Pancreas (tissue), 10 donors: ENCODE results near the gene SP3. TPM values are rescaled to one million over a fixed set of nuclear protein-coding genes. Genes with fewer than 3 reads are reported as not detected.
A peak's percentile ranks its signal among the peaks of the same experiment; 100 is the strongest.

Experiments used
- ATAC-seq, 4 donors: fragments of 200-7000 bp; cut with Tn5 transposase; one replicate each; pipeline versions ENCODE4 v1.8.0 to v1.9.1; 2020; ENCODE audit warnings: mild to moderate bottlenecking in 4 of 4, moderate library complexity in 4 of 4
- DNase-seq, 6 donors: peaks; one replicate each; pipeline ENCODE4 v3.0.0-alpha.2; 2020
- FAIRE-seq: peaks from 2 replicates; lab custom pipeline; 2012; peaks lifted over from hg19 to GRCh38; lab: Jason Lieb, UNC
- H3K27ac ChIP-seq, 4 donors: fragments of 200-600 bp; sonication (generic); 1 replicate in 3 of 4; 2 replicates in 1 of 4; pipeline versions ENCODE4 v1.5.0 to v1.8.0; 2020
- H3K27me3 ChIP-seq, 4 donors: fragments of 200-600 bp; one replicate each; pipeline ENCODE4 v1.8.0; 2021
- H3K36me3 ChIP-seq, 3 donors: fragments of 200-600 bp; sonication (generic) in 1 of 3; one replicate each; pipeline versions ENCODE4 v1.5.0 to v1.8.0; 2020 to 2021
- H3K4me1 ChIP-seq, 3 donors: fragments of 200-600 bp; one replicate each; pipeline ENCODE4 v1.8.0; 2021
- H3K4me3 ChIP-seq, 4 donors: fragments of 200-600 bp; sonication (generic) in 2 of 4; one replicate each; pipeline versions ENCODE4 v1.5.0 to v1.8.0; 2020 to 2021
- H3K9me3 ChIP-seq, 4 donors: fragments of 200-600 bp; one replicate each; pipeline ENCODE4 v1.8.0; 2021
- CTCF ChIP-seq, 4 donors: fragments of 200-600 bp; sonication (generic) in 3 of 4; IDR thresholded peaks; one replicate each; pipeline versions ENCODE4 v1.5.0 to v1.8.0; 2021; ENCODE audit warnings: antibody characterized with exemption in 4 of 4
- WGBS, 2 donors: extraction: QIAGEN DNeasy Blood & Tissue Kit; methylation state at CpG; one replicate each; pipeline ENCODE4 v1.1.7; 2013; 5-methylcytosine and 5-hydroxymethylcytosine counted together
- intact Hi-C, 3 donors: fragments of 100-400 bp; cut with DNase I; formaldehyde crosslinking; loops; one replicate each; pipeline versions ENCODE4 v1.11.1 to v1.14.2; 2022
- polyA plus RNA-seq, 2 donors: library from polyadenylated mRNA; stranded (reverse); fragments of 200-250 nt; gene quantifications; one replicate each; pipeline ENCODE4 v1.2.3, GENCODE V29; 2013
- total RNA-seq, 6 donors: library from RNA; stranded (reverse); fragmentation: NEBNext Ultra II Directional in 4 of 6; extraction: Animal tissue kit (Norgen Biotek cat#: 25700) in 4 of 6; gene quantifications; one replicate each; pipeline versions ENCODE4 v1.2.1 to v1.2.4, GENCODE V29; 2021 to 2023
- donor health status: healthy with polysubstance abuse.
- donor health status: DM: no; HTN: no; CAD: no; lungs with moderate emphysema.
- donor health status: DM: no; HTN: no; CAD: no.
- donor health status: control.
- donor health status: control.
- donor health status: Bipolar disorder and iron deficiency.
- donor health status: DM: yes; HTN: yes; CAD: no.
- donor health status: DM: no; HTN: no; CAD: no.
- donor health status: DM: no; HTN: no; CAD: no.
- donor health status: DM: yes; HTN: yes; CAD: no.

Gene SP3
- total and polyA plus RNA-seq, 8 donors, result 5.6 to 48.0 (median 27.6) TPM

GRCh38 chr2:174003720-174004695 is 38.8 kb upstream of the SP3 start:
- Histone ChIP-seq H3K4me1 (peaks cover 0 to 29% (median 14%) of the 10 kb centered on the region in 3 donors), H3K9me3 (no peaks in the 10 kb centered on the region), H3K27ac (peak overlapping the region; percentile 13 to 47 (median 23)), H3K36me3 (no peaks in the 10 kb centered on the region), H3K27me3 (no peaks in the 10 kb centered on the region), H3K4me3 (no peak overlapping the region)
- DNase-seq (peak; percentile 59 to 86 (median 73)), ATAC-seq (peak; percentile 80 to 87 (median 86)), FAIRE-seq (no peak)
- 27 to 34% methylated on average over 13 of the region's 13 CpGs for WGBS, 2 donors
- intact Hi-C loops, result no loop called here
- TF ChIP-seq CTCF (IDR thresholded peaks at IDR 0.05), result peak in 1 of 4 donors; percentile 16

- H3K27ac ChIP-seq, result peak overlapping the region in 2 of 4 donors; percentile 15 to 47
- no peak for ATAC-seq
Observed at GRCh38 chr2:174002679-174003078, 37.5 kb upstream of the SP3 start.

GRCh38 chr2:174001107-174001506 is 35.9 kb upstream of the SP3 start:
- Histone ChIP-seq H3K36me3 (no peaks in the 10 kb centered on the region), H3K9me3 (no peaks in the 10 kb centered on the region), H3K27me3 (no peaks in the 10 kb centered on the region), H3K4me3 (no peak overlapping the region), H3K4me1 (peaks cover 8 to 46% (median 20%) of the 10 kb centered on the region in 3 donors), H3K27ac (no peak overlapping the region)
- intact Hi-C loops, result no loop called here
- no peak for DNase-seq
- ATAC-seq, result no peak
- TF ChIP-seq CTCF (IDR thresholded peaks at IDR 0.05), result no peak
- no peak for FAIRE-seq
- WGBS, 2 donors, result 51 to 53% methylated on average over 2 of the region's 2 CpGs

More at GRCh38 chr2:174002679-174003078, 37.5 kb upstream of the SP3 start:
- 92 to 97% methylated on average over 5 of the region's 5 CpGs for WGBS, 2 donors
- no peak for FAIRE-seq
- intact Hi-C loops, result no loop called here
- DNase-seq, result no peak
- no peak for TF ChIP-seq CTCF (IDR thresholded peaks at IDR 0.05)
- no peaks in the 10 kb centered on the region for H3K9me3 ChIP-seq
- no peak overlapping the region for H3K4me3 ChIP-seq
- peaks cover 8 to 41% (median 14%) of the 10 kb centered on the region in 3 donors for H3K4me1 ChIP-seq
- H3K36me3 ChIP-seq, result no peaks in the 10 kb centered on the region
- H3K27me3 ChIP-seq, result no peaks in the 10 kb centered on the region

- intact Hi-C loops, result no loop called here
- no peak for DNase-seq
- no peak for ATAC-seq
- no peak for TF ChIP-seq CTCF (IDR thresholded peaks at IDR 0.05)
- H3K4me3 ChIP-seq, result no peak overlapping the region
- H3K9me3 ChIP-seq, result no peaks in the 10 kb centered on the region
- 90 to 93% methylated on average over 2 of the region's 2 CpGs for WGBS, 2 donors
- FAIRE-seq, result no peak
- H3K27me3 ChIP-seq, result no peaks in the 10 kb centered on the region
- no peaks in the 10 kb centered on the region for H3K36me3 ChIP-seq
- no peak overlapping the region for H3K27ac ChIP-seq
- H3K4me1 ChIP-seq, result peaks cover 8 to 40% (median 17%) of the 10 kb centered on the region in 3 donors
Observed at GRCh38 chr2:173999724-174000123, 34.6 kb upstream of the SP3 start.
